Effector memory CD4-positive, alpha-beta T cell (primary cell): Measurements from ENCODE around the gene TPRN.

Source experiments
- DNase-seq, 3 donors: peaks; one replicate each; pipeline ENCODE4 v3.0.0-alpha.2; 2020
- H3K27ac ChIP-seq: 2 replicates; pipeline ENCODE4 v1.7.0; 2013; ENCODE audit warnings: mild to moderate bottlenecking, low read length, moderate library complexity; ENCODE audit not compliant: insufficient read depth, poor library complexity, severe bottlenecking
- H3K27me3 ChIP-seq: replicated peaks from 2 replicates; pipeline ENCODE4 v1.7.0; 2013; ENCODE audit warnings: mild to moderate bottlenecking, low read length; ENCODE audit not compliant: insufficient read depth, control insufficient read depth, poor library complexity, severe bottlenecking
- H3K36me3 ChIP-seq: 2 replicates; pipeline ENCODE4 v1.7.0; 2013; ENCODE audit warnings: mild to moderate bottlenecking, low read length, moderate library complexity; ENCODE audit not compliant: control insufficient read depth, insufficient read depth
- H3K4me1 ChIP-seq: 2 replicates; pipeline ENCODE4 v1.7.0; 2013; ENCODE audit warnings: low read length, mild to moderate bottlenecking; ENCODE audit not compliant: control insufficient read depth, insufficient read depth, poor library complexity, severe bottlenecking
- H3K4me3 ChIP-seq: 2 replicates; pipeline ENCODE4 v1.7.0; 2013; ENCODE audit warnings: low read length, low read depth, mild to moderate bottlenecking; ENCODE audit not compliant: insufficient read depth, poor library complexity, severe bottlenecking
- H3K9me3 ChIP-seq: 2 replicates; pipeline ENCODE4 v1.7.0; 2013; ENCODE audit warnings: mild to moderate bottlenecking, low read length, moderate library complexity; ENCODE audit not compliant: control insufficient read depth

The TPRN gene

DNA sequence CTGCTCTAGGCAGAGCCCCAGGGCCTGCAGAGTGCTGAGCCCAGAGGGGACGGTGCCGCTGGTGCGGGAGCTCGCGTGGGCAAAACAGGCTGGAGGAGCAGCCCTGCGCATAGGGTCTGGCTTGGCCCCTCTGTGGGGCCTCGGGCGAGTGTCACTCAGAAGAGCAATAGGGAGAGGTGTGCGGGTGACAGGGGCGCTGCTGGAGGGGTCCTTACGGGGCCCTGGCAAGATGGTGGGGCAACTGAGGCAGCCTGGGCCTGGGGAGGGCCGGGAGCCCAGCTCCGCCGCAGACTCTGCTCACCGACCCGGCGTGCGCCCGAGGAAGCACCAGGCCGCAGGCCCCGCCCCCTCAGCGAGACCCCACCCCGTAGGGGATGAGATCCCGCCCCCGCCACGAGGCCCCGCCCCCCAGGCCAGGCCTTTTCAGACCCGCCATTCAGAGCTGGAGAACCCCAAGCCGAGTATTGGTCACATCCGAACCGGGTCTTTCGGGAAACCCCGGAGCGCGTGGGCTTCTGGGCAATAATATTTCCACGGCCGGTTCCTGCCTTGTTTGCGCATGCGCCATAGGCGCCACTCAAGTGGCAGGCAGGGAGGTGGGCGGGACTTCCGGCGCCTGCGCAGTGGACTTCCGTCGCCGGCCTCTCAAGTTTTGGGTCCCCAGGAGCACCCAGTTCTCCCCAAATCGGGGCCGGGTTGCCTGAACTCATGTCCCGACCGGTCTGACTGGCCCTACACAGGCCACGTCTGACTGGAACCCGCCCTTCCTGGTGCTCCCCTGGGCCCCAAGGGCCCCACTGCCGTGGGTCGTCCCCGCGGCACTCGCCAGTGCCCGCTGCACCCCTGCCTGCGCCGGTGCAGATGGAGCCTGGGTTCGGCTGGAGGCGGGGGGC is 22.8 kb upstream of the TPRN start:
- no peaks in the 10 kb centered on the region for H3K9me3 ChIP-seq
- H3K4me1 ChIP-seq, result peaks cover 22% of the 10 kb centered on the region
- peak overlapping the region; percentile 86 for H3K27ac ChIP-seq
- peak overlapping the region; percentile 82 for H3K4me3 ChIP-seq
- no peaks in the 10 kb centered on the region for H3K27me3 ChIP-seq
- H3K36me3 ChIP-seq, result no peaks in the 10 kb centered on the region
- DNase-seq, result peak; percentile 98

- Histone ChIP-seq H3K4me3 (peak within 1 kb of the TSS; percentile 60), H3K9me3 (no peaks in the 10 kb centered on the region), H3K36me3 (no peaks in the 10 kb centered on the region), H3K4me1 (peaks cover 22% of the 10 kb centered on the region), H3K27me3 (no peaks in the 10 kb centered on the region), H3K27ac (peak within 1 kb of the TSS; percentile 53)
- DNase-seq, result no peak
These were observed 21.9 kb upstream of the TPRN start, which contains the start of gene RNF208 for GRCh38 chr9:137222190-137223077. TSS of gene RNF208 (minus strand) at chr9:137222240. CDS start at chr9:137221212, 1,028 bp downstream.

DNA sequence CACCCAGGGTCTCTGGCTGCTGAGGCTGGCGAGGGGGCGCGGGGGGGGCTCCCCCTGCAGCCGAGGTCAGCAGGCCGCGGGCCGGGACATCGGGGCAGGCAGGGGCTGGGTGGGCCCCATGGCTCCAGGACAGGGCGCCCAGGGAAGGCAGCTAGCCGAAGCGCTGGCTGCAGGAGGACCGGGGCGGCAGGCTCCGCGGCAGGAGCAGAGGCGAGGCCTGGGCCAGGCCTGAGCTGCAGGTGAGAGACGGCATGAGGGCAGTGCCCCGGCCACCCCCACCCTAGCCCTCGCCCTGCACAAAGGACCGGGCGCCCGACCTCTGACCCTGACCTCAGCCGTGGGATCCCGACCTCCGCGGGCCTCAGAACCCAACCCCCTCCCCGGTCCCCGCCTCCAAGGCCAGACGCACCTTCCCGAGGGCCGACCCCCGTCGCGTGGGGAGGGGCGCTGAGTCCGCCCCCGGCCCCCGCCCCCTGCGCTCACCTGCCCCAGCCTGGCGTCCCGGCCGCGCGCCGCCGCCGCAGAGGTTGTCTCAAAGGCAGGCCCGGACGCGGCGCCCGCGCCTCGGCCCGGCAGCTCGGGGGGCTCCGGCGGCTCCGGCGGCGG is 21.1 kb upstream of the TPRN start:
- no peak overlapping the region for H3K27ac ChIP-seq
- H3K36me3 ChIP-seq, result no peaks in the 10 kb centered on the region
- no peaks in the 10 kb centered on the region for H3K9me3 ChIP-seq
- DNase-seq, result no peak
- peak overlapping the region; percentile 39 for H3K4me3 ChIP-seq
- no peaks in the 10 kb centered on the region for H3K27me3 ChIP-seq
- H3K4me1 ChIP-seq, result peaks cover 20% of the 10 kb centered on the region

GRCh38 chr9:137221095-137221505 is 20.6 kb upstream of the TPRN start:
- no peaks in the 10 kb centered on the region for H3K36me3 ChIP-seq
- H3K9me3 ChIP-seq, result no peaks in the 10 kb centered on the region
- DNase-seq, result no peak
- no peak overlapping the region for H3K4me3 ChIP-seq
- no peaks in the 10 kb centered on the region for H3K27me3 ChIP-seq
- H3K27ac ChIP-seq, result no peak overlapping the region
- peaks cover 20% of the 10 kb centered on the region for H3K4me1 ChIP-seq

GRCh38 chr9:137220317-137221094 is 20.0 kb upstream of the TPRN start:
- Histone ChIP-seq H3K36me3 (no peaks in the 10 kb centered on the region), H3K27ac (no peak overlapping the region), H3K9me3 (no peaks in the 10 kb centered on the region), H3K4me3 (no peak overlapping the region), H3K4me1 (peaks cover 20% of the 10 kb centered on the region), H3K27me3 (no peaks in the 10 kb centered on the region)
- DNase-seq, result no peak

DNA sequence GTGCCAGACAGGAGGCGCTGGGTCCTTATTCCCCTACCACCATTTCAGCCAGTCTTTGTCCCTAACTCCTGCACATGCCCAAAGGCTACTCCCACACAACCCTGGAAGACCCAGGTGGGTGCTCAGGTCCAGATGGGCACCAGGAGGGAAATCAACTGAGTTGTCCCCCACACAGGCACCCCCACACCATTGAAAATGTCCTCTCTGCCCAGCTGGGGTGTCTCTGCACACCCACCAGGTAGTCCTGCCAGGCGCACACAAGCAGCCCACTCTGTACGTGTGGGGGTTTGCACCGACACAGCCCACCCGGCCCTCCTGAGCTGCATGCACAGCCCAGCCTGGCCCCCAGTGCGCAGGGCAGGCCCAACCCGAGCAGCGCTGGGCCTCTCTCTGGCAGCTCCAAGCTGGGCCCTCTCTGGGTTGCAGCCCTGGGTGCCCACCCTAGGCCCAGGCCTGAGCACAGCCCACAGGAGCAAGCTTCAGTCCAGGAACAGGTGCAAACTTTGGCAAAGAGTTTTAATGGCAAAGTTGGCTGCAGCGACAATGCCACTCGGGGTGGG is 19.3 kb upstream of the TPRN start:
- Histone ChIP-seq H3K4me1 (peaks cover 20% of the 10 kb centered on the region), H3K9me3 (no peaks in the 10 kb centered on the region)

DNA sequence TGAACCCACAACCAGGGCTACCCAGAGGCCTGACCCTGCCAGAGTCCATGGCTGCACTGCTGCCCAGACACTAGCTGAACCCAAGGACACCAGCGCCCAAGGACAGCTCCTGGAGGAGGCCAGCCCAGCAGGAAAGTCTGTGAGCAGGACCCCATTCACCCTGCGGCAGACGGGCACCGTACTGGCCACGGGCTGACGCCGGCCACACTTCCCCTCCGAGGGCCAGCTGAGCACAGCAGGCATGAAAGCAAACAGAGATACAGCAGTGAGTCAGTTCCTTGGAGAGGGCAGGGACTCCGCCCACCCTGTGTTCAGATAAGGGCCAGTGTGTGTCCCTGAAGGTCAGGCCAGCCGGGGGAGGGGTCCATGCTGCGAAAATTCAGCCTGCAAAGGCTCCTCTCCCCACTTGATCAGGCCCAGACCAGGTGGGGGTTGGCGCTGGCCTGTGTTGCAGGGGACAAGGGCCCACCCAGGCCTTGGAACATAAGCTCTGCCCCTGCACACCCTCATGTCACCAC is 18.3 kb upstream of the TPRN start:
- Histone ChIP-seq H3K4me1 (peaks cover 13% of the 10 kb centered on the region), H3K4me3 (no peak overlapping the region), H3K9me3 (no peaks in the 10 kb centered on the region), H3K27ac (no peak overlapping the region), H3K36me3 (no peaks in the 10 kb centered on the region), H3K27me3 (no peaks in the 10 kb centered on the region)
- DNase-seq, result no peak

More for the DNA sequence above, 19.3 kb upstream of the TPRN start:
- no peaks in the 10 kb centered on the region for H3K36me3 ChIP-seq
- H3K4me3 ChIP-seq, result no peak overlapping the region
- no peak overlapping the region for H3K27ac ChIP-seq
- H3K27me3 ChIP-seq, result no peaks in the 10 kb centered on the region
- DNase-seq, result no peak

DNA sequence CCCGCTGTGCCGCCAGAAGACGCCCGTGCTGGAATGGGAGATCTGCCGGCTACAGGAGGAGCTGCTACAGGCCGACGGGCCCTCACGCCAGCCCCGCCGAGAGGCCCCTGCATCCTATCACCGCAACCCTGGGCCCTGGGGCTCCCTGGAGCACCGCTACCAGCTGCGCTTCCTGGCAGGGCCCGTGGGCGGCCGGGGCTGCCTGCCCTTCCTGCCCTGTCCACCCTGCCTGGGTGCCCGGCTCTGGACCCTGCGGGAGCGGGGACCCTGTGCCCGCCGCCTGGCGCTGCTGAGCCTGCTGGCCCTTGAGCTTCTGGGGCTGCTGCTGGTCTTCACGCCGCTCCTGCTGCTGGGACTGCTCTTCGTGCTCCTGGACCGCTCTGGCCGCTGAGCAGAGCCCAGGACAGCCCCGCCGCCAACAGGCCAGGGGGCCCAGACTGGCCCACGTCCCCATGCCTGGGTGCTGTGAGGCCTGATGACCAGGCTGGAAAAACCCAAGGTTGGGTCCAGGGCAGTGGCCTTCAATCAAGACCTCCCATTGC is 17.7 kb upstream of the TPRN start:
- no peaks in the 10 kb centered on the region for H3K27me3 ChIP-seq
- no peak for DNase-seq
- peaks cover 11% of the 10 kb centered on the region for H3K4me1 ChIP-seq
- H3K9me3 ChIP-seq, result no peaks in the 10 kb centered on the region
- H3K4me3 ChIP-seq, result no peak overlapping the region
- no peak overlapping the region for H3K27ac ChIP-seq
- no peaks in the 10 kb centered on the region for H3K36me3 ChIP-seq
